Mammary microvascular endothelial cell (primary cell): ENCODE measurements around the gene THBS2. TPM values are rescaled to one million over a fixed set of nuclear protein-coding genes. Genes with fewer than 3 reads are reported as not detected.

Experiments used
- total RNA-seq: library from RNA; depleted of rRNA; stranded (reverse); fragments of >200 nt; gene quantifications from 2 replicates; pipeline ENCODE4 v1.2.3, GENCODE V29; 2015

Gene THBS2
- total RNA-seq = 0.67 and 1.0 TPM in 2 replicates

DNA sequence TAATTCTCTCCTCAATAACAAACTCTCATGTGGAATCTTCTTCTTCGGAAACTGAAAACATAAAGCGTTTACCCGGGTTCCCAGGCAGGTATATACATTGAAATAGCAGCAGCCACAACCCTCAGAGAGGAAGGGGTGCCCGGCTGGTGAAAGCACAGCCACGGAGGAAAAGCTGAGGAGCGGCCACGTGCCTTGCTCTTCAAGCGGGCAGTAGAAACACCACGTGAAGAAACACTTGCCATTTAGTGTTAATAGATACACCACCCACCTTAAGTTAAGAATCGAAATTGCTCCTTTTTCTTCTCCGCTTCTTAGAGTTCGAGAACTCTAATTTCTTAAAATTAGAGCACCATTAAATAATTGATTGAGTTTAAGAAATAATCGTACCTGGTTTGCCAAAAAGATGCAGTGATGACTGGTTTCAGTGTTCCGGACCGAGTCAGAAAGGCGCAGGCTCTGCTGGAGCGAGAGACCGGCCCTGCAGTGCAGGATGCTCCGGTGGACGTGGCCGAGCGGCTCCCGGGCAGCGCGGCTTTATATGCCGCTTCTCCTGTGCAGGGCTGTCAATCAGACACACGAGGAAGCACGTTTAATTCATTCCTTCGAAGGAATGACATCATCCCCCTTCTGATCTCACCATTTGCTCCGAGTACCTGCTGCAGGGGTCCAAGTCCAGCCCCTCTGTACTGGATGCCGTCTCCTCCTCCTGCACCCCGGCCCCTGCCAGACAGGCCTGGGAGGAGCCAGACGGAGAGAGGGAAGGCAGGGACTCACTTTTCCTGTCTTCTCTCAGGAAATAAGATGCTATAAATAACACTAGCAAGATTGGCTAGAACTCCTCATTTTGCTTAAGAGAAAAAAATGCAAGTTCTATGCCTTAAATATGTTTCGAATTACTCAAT lies at the start of gene THBS2:
Gene THBS2 (minus strand): TSS at position 510 of the 902 bp plus-strand sequence. CDS start 3,062 bp downstream, outside the sequence.

